ENCODE measurements around the gene GRHL1.

DNA sequence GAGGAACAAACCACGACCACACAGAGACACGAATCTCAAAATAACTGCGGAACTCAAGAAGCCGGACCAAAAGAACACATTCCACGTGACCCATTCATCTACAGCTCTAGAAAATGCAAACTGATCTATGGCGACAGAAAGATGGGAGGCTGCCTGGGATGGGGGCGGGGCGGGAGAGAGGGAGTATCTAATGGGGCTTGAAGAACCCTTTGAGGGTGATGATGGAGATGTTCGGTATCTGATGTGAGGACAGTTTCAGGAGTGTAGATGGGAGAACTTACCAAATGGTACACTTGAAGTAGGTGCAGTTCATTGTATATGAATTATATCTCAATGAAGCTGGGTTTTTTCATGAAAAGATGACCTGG lies 57.3 kb downstream of the GRHL1 start:
- no peak for TF ChIP-seq POLR2A (IDR thresholded peaks at IDR 0.05)
- TF ChIP-seq, protein P1, sequence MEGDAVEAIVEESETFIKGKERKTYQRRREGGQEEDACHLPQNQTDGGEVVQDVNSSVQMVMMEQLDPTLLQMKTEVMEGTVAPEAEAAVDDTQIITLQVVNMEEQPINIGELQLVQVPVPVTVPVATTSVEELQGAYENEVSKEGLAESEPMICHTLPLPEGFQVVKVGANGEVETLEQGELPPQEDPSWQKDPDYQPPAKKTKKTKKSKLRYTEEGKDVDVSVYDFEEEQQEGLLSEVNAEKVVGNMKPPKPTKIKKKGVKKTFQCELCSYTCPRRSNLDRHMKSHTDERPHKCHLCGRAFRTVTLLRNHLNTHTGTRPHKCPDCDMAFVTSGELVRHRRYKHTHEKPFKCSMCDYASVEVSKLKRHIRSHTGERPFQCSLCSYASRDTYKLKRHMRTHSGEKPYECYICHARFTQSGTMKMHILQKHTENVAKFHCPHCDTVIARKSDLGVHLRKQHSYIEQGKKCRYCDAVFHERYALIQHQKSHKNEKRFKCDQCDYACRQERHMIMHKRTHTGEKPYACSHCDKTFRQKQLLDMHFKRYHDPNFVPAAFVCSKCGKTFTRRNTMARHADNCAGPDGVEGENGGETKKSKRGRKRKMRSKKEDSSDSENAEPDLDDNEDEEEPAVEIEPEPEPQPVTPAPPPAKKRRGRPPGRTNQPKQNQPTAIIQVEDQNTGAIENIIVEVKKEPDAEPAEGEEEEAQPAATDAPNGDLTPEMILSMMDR (IDR thresholded peaks at IDR 0.05 in 8 of 11, conservative IDR thresholded peaks at IDR 0.05 in 3 of 11) = no peak
- no peak for TF ChIP-seq POLR2AphosphoS5 (IDR thresholded peaks at IDR 0.05)
